Activated CD8-positive, alpha-beta memory T cell treated with anti-CD3 and anti-CD28 coated beads for 1 hour (primary cell): Measurements from ENCODE around the gene ISG20L2.

Experiments used
- DNase-seq, 2 donors: peaks; one replicate each; pipeline ENCODE4 v3.0.0-alpha.2; 2020; ENCODE audit warnings: low read depth in 1 of 2; ENCODE audit errors: extremely low read depth in 1 of 2

The ISG20L2 gene

DNA sequence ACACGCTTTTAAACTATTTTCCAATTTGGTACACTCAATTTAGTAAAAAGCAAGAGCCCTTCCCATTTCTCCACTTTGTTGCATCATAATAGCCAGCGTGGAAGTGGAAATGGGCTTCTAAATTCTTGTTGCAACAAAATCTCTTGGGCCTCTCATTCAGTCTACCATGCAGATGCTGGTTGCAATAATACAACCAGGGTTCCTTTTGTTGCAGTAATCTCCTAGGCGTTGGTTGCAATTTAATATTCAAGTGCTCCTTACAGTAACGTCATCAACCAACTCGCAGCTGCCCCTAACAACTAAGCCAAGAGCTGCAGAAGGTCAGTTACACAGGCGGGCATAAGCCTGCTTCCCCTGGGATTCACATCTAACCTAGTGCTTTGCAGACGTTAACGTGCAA is 25.7 kb upstream of the ISG20L2 start:
- no peak for DNase-seq

DNA sequence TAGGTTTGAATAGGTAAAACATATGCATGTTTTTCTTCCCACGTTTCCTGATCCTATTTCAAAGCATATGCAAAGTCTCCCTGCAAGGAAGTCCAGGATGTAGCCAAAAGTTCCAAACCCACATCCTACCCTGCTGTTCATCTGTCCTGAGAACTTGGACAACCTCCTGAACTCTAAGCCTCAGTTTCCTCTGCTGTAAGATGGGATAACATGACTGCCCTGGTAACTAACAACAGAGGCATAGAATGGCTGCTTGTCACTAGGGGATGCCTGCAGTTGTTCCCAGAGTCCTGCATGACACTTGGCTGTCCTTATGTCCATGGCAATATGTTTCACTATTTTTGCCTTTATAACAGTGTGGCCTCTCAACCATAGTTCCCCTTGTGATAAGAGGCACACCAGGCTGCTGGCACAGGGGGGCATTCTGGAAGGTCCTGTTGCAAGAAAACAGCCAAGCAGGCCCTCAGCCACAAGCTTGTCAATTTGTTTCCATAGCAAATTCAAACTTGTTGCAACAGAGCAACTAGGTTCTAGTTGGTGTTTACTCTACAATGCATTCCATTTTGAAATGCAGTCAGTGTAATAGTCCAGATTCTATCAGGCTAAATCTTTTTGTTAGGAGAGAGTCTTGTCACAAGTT is 24.4 kb upstream of the ISG20L2 start:
- no peak for DNase-seq

DNA sequence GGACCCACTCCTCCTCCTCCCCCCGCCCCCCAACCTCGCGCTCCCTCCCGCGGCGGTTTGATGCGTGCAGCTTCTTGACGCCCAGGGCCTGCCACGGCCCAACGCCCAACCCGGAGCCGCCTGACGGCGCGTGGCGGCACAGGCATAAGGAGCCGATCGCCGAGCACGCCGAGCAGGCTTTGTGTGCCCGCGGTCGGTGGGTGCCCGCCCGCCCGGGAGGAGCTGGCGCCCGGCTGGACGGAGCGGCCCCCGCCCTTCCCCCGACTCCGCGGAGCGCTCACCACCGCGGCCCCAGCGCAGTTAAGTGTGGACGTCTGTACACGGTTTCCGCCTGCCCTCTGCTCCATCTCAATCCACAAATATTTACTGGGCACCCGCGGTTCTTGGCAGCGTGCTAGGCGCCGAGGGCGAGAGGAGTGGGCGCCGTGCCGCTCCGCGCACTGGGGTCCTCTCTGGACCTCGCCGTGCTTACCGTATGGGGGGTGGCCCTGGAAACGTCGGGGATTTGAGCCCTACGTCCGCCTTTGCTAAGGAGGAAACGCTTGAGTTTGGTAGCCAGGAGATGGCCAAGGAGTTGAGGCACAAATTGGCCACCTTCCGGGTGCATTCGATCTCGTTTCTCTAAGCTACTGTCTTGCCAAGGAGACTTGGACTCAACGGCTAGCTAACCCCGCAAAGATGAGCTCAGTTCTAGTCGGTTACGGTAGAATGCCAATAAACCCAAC is 23.4 kb upstream of the ISG20L2 start:
- DNase-seq: peak; percentile 91 to 95

DNA sequence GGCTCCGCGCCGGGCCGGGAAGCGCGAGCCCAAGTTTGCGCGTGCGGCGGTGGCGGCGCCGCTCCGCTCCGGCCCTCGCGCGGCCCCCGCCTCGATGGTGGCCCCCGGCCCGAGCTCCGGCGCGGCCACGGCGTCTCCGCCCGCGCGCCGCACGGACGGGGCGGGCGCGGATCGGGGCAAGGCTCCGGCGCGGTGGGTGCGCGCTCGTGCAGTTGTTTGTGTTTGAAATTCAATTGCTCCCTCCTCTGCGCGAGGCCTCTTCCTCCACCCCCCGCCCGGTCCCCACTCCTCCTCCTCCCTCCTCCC is 22.8 kb upstream of the ISG20L2 start, which contains the start of gene HDGF:
TSS of gene HDGF (minus strand) at position 225 of the 306 bp plus-strand sequence. CDS start 246 bp downstream, outside the sequence.
- DNase-seq: no peak

DNA sequence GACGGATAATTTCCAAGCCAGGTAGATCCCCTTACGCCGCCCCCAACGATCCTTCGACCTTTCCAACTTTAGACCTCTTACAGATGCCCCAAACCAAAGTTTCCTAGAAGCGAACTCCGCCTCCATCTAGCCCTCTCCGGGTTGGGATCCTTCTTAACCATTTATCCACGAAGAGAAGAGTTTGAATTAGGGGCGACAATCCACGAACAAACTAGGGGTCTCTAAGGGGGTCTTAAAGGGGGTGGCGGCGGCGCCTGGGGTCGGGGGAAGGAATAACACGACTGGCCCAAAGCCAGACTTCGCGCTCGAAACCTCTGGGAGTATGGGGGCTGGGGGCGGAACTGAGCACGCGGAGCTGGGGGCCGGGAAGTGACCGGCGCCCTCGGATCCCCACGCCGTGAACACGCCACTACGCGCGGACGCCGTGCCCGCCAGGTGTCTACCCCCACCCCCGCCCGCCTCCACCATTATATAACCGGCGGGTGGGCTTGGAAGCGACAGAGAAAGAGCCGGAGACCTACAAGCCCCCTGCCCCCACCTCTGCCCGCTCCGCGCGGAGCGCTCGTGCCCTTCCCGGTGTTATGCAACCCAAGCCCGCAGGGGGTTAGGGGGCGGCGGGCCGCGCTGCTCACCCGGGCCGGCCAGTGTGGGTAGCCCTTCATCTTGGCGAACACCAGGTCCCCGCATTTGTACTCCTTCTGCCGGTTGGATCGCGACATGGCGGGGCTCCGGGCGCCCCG is 22.3 kb upstream of the ISG20L2 start:
- no peak for DNase-seq

DNA sequence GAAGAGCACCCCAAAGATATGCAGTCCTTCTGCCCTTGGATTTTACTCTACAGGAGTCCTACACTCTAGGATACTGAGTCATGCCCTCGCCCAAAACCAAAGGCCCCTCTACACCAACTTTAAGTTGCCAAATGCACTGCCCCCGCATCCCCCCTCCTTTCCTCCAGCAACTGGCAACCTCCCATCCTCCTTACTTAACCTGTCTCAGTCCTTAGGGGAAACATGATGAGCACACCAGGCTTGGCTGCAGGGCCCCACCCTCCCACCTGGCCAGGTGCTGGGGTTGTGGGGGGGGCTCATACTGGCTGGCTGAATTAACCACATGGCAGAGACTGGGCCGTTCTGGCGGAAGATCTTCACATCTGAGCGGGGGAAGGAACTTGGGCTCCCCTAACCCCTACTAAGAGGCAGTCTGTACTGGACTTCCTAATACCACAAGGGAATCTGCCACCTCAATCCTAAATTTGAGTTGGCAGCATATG is 21.7 kb upstream of the ISG20L2 start:
- DNase-seq: no peak

DNA sequence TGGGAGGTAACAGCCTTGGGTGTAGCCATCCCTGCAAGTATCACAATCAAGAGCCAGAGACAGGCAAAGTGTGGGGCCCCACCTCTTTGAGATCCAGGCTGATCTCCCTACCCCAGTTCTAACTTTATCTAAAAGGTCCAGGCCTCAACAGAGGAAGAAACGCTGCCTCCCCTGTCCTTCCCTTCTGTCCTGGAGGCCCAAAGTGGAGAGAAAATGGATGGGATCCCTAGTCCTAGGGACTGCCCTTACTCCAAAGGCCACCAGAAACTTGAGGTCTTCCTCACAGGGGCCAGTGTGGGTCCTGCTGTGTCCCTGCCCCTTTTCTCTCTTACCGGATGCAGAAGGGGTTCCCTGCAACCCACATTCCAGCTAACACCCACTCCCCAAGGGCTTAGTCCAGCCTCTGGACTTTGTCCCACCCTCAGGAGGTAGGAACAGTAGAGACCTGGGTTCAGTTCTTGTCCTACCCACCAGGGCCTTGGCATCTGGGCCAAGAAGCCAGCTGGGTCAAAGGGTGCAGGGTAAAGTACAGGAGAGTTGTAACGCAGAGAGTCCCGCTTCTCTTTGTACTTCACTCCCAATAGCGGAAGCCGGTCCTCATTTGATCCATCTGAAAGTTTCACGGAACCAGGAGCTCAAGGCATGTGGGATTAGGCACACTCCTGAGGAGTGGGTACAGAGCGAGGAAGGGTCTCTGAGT is 21.0 kb upstream of the ISG20L2 start:
- no peak for DNase-seq

DNA sequence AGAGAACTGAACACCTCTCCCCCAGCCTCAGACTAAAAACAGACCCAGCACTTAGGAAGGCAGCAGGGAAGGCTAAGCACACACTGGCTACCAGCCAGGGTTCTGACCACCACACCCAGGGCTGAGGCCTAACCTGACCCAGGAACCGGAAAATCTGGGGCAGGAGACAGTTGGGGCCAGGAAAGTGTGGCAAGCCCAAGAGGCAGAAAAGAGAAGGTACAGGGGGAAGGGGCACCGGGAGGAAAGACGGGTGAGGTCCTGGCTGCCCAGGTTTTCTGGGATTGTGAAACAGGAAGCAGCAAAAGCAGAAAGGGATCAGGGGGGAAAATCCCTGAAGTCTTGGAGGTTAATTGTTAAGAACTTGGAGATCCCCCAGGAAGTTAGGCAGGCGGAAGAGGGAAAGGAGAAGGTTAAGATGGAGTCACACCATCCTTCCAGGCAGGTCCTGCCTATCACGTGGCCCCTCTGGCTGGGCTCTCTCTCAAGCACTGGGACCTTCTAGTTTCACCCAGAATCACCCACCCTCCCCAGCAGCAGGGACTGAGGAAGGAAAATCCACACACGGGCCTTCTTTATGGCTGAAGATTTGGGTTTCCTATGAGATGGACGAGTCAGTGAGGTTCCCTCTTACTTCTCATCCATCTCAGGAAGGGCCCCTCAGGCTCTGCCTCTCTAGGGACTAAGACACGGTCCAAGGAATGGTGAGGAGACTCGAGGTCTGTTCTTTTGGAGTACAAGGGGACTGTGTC is 20.3 kb upstream of the ISG20L2 start:
- DNase-seq: no peak

DNA sequence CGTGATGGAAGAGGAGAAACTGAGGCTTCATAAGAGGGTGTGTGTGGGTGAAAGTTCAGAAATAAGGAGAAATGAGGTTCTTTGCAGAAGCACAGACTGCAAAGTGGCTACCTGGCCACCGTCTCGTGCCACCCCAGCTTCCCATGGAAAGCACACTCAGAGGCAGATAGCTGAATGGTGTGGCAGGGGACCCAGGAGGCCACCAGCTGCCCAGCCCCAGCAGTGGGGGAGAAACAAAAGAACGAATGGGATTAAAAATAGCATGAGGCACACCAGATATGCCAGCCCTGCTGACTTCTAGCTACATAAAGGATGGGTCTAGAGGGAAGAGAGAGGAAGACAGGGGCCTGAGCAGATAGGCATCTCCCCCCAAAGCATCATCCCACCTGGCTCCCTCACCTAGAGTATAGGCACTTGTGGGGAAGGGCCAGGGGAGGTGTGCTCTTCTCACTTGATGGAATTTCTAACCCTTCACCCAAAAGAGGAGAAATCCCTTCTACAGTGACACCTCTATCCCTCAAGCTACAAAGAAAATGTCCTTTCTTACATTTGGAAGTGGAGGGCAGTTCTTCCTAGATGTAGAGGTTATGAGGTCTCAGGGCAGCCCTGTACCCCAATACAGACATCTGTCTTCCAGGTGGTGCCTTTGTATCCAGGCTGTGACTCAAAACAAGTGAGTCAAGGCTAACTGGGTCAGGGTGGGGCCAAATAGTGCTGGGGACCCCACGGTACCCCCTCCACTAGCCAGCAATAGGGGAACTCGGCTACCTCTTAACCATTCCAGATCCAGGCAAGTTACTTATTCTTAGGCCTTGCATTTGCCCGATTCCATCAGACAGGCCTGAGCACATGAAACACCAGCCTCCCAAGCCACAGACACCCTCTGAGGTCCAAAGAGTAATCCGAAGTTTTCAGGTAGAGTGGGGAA is 19.4 kb upstream of the ISG20L2 start:
- DNase-seq: no peak

DNA sequence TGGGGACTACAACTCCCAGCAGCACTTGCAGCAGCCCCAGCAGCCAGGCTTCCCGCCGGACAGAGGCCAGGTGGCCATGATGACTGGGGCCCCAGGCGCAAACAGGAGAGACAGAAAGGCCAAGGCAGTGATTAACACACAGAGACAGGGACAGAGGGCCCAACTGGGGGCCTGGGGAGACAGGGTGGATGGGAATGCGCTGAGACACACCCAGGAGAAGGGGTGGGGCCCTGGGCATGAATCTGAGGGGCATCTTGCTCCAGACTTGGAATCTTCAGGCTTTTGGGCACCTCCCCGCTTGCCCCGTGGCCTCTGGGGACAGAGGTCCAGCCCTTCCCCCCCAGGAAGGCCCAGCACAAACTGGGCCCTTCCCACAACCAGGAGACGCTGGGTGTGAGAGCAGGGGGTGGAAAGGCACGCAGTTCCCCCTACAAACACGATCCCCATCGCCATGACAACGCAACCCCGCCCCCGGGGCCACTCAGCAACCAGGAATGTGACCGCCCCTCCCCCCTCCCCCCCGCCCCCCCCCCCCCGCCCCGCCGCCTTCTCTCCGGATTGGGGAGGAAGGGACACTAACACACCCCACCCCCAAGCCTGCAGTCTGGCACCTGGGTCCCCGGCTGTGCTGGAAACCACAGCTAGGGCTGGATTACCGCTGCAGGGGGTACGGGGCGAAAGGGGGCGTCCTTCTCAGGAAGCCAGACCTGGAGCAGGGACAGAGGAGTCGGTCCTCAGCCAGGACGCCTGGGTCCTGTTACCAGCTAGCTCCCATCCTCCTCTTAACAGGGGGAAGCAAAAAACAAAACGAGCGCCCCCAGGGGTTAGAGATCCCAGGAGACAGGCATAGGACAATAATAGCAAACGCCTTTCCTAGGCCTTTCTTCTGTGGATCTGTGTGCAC is 18.4 kb upstream of the ISG20L2 start:
- peak; percentile 22 to 63 for DNase-seq

DNA sequence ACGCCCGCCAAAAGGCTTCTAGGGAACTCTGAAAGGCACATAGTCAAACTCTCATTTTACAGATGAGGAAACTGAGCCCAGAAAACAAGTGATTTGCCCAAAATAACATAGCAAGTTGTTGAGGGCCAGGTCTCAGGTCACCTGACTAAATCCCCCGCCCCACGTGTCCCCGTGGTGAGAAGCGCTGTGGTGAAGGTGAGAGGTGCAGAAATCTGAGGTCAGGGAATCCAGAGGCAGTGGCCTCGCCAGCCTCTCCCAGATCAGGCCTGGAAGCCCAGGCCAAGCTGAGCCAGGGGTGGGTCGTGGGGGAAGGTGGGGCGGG is 17.8 kb upstream of the ISG20L2 start:
- no peak for DNase-seq

DNA sequence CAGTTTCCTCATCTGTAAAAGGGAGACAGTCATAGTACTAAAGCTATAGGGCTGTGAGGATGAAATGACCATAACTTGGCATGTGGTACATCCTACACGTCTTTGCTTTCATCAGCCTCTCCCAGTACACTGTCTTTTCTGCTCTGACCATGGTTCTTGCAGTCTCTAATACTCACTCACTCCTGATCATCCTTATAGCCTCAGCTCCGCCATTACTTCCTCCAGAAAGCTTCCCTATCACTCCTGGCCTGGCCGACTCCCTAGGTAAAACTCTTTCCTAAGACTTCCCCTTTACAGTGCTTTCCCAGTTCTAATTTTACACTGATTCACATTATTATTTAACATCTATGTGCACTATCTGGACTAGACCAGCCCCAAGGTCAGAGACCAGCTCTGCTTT is 17.3 kb upstream of the ISG20L2 start:
- DNase-seq: no peak

DNA sequence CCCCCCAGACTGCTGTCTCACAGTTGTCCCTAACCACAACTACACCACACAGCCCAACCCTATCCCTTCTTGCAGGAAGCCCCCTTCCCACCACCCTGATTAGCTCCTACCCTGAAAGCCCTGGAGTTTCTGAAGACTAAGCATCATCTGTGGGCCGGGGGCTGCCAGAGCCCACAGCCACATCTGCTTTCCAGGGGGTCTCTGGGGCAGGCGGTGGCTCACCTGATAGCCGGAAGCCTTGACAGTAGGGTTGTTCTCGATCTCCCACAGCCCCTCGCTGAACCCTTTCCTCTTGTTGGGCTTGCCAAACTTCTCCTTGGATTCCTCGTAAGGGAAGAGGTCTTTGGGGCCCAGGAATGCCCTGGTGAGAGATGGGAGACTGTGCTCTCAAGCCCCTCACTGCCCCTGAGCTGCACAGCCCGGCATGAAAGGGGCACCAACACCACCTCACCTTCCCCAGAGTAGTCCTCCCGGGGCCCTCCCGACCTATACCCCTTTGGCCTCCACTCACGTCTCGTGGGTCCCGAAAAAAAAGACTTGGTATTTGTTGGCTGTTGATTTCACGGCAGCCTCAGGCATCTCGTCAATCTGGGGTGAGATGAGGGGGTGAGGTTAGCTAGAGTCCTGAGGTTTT is 16.3 kb upstream of the ISG20L2 start:
- DNase-seq: no peak

DNA sequence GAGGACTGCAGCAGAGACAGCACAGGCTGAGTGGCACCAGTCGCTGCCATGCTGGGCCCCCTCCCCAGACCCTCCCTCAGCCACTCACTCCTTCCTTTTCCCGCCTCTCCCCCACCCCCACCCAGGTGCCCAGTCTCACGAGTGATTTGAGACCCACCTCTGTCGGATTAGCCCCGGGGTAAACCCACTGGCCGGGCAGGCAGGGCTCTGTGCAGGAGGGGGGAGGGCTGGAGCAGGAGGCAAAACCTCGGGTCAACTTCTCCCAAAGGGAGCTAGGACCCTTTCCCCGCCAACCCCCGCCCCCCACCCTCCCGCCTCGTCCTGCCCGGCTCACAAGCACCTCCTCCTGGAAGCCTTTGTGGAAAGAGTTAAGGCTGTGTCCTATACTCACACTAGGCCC is 15.8 kb upstream of the ISG20L2 start:
- DNase-seq: no peak

DNA sequence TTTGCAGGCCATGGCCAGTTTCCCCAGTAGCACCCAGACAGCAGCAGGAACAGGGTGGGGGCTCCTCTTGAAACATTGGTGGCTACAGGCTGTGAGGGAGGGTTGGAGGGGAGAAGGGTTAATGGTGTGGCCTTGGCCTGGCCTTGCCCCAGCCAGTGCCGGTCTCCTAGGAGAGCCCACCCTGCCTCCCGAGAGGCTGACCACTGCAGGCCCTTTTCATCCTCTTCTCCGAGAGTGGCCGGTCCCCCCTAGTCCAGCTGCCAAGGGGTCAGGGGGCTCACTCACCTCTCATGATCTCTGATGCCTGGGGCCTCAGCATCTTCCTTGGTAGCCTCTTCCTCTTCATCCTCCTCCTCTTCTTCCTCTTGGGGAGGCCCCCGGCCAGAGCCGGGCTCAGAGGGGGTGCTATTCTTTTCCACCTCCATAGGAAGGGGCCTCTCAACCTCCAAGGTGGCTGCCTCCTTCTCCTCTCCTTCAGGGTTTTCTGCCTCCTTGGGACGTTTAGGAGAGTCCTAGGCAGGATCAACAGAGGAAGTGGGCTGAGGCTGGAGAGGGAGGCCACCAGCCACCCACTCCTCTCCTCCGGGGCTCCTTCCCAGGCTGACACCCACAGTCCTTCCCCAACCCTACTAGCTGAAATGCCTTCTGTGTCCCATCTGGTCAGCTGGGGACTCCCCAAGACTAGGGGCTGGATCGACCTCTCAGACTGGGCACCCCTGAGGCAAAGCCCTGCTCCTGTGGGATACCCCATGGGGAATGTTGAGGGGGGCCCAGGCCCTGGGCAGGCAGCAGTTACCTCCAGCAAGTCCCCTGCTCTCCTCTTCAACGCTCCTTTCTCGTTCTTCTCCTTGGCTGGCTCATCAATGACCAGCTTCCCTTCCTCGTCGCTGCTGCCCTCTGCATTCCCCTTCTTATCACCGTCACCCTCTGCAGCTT is 15.1 kb upstream of the ISG20L2 start:
- no peak for DNase-seq

DNA sequence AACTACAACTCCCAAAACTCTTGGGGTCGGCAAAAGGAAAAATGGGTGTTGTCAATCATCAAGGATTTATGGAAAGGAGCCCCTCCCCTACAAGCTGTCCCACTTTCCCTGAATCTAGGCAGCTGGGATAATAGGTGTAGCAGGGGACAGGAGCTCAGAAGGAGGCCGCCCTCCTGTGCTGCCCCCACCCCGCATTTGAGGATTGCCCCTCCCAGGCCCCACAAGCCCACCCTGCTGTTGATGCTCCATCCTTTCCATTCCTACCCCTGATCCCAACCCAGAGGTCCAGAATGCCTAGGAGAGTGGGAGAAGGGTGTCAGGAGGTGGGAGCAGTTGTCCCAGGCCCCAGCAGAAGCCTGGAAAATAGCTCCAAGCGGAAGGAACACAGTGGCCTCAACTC is 14.2 kb upstream of the ISG20L2 start:
- no peak for DNase-seq

DNA sequence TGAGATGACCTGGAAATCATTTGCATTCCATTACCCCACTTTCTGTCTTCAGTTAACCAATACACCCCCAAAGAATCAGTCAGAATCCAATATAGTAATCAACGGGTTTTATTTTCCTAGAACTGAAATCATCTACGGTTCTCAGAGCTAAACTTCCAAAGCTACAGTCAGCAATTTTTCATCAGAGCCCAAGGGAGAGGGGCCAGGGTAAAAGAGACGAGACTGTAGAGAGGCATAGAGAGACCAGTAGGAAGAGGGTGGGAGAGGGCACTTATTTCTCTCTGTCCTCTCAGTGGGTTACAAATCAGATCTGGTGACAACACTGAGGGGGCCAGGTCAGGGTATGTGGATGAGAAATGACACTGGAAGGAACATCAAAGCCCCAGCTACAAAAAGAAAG is 13.5 kb upstream of the ISG20L2 start:
- no peak for DNase-seq
